ENCODE measurements around the gene HDAC10. TPM values are rescaled to one million over a fixed set of nuclear protein-coding genes. Genes with fewer than 3 reads are reported as not detected.
A peak's percentile ranks its signal among the peaks of the same experiment; 100 is the strongest.

HDAC10 gene
- total RNA-seq, 1 experiment from 2014 or later = 45.0 TPM

- no peaks in the 10 kb centered on the region for H3K4me1 ChIP-seq (ENCODE audit: insufficient read depth, low read length)
- H3K14ac ChIP-seq (ENCODE audit: insufficient read depth, low read length) = no peak overlapping the region
- H3K56ac ChIP-seq (ENCODE audit: insufficient read length, low read depth, low read length) = no peak overlapping the region
- H3K4ac ChIP-seq (ENCODE audit: low read depth, low read length) = no peak overlapping the region
- Mint-ChIP-seq H3K4me1 (peaks cover 8 to 12% of the 10 kb centered on the region in 2 experiments), H3K27me3 (ENCODE audit: low read depth) (peaks cover 64% of the 10 kb centered on the region), H3K9me3 (peaks cover 2 to 3% of the 10 kb centered on the region in 2 experiments; a peak in 2 of 5 replicates), H3K36me3 (ENCODE audit: insufficient read depth in 1 of 3, low read depth in 3 of 3) (no peaks in the 10 kb centered on the region), H3K4me3 (peak overlapping the region; percentile 63 to 78), H3K27ac (no peak overlapping the region; a peak in 1 of 7 replicates)
- H4K91ac ChIP-seq (ENCODE audit: insufficient read length, low read depth, low read length) = no peak overlapping the region
- no peak overlapping the region for H2BK20ac ChIP-seq (ENCODE audit: low read depth, low read length, poor library complexity, severe bottlenecking)
- peaks cover 8% of the 10 kb centered on the region for H3K23me2 ChIP-seq (ENCODE audit: insufficient read length, low read depth, low read length, poor library complexity, severe bottlenecking)
- H2BK5ac ChIP-seq (ENCODE audit: insufficient read length, low read length) = no peak overlapping the region
- no peak overlapping the region for H3K9ac ChIP-seq (ENCODE audit: extremely low read depth, insufficient read length, low read length)
- no peak overlapping the region for H2AFZ ChIP-seq (ENCODE audit: low read length)
- no peak overlapping the region for H3K23ac ChIP-seq (ENCODE audit: insufficient read length, low read depth, low read length)
- no peak overlapping the region for H4K5ac ChIP-seq (ENCODE audit: insufficient read length, low read depth, low read length)
- H3K18ac ChIP-seq (ENCODE audit: insufficient read length, low read depth, low read length) = no peak overlapping the region
- no peak overlapping the region for H2BK120ac ChIP-seq (ENCODE audit: low read depth, low read length, poor library complexity, severe bottlenecking)
- H3K4me2 ChIP-seq (ENCODE audit: insufficient read depth, insufficient read length, low read length) = no peak overlapping the region
- H3K9me3 ChIP-seq (ENCODE audit: control insufficient read depth, low read depth, low read length) = no peaks in the 10 kb centered on the region
- no peak overlapping the region for H4K8ac ChIP-seq (replicated peaks; ENCODE audit: insufficient read length, low read depth, low read length)
- no peak overlapping the region for H2BK12ac ChIP-seq (ENCODE audit: insufficient read length, low read depth, low read length)
- H3K27ac ChIP-seq (ENCODE audit: insufficient read length, low read depth, low read length) = no peak overlapping the region
- no peak for DNase-seq
- no peak overlapping the region for H2AK5ac ChIP-seq (ENCODE audit: insufficient read length, low read length)
- H3T11ph ChIP-seq (ENCODE audit: low read length) = no peak overlapping the region
- H3K79me2 ChIP-seq (ENCODE audit: insufficient read depth, low read length) = no peaks in the 10 kb centered on the region
- H4K20me1 ChIP-seq (ENCODE audit: control insufficient read depth, insufficient read depth, insufficient read length) = no peaks in the 10 kb centered on the region
- H2BK15ac ChIP-seq (ENCODE audit: low read depth, low read length) = no peak overlapping the region
- H3K79me1 ChIP-seq (ENCODE audit: insufficient read depth, low read depth, low read length, poor library complexity, severe bottlenecking) = no peaks in the 10 kb centered on the region
- WGBS (ENCODE audit: extremely low coverage, insufficient read length, low lambda C conversion rate) = no CpG with 5 or more reads among the region's 7 CpGs
- H3K27me3 ChIP-seq (ENCODE audit: insufficient read depth, low read length) = no peaks in the 10 kb centered on the region; the same call in 1 of the 2 replicates
- no peak for TF ChIP-seq CTCF (conservative IDR thresholded peaks at IDR 0.05)
These were observed 11.4 kb upstream of the HDAC10 start for GRCh38 chr22:50262460-50262911.

All from H9 (cell line).